Superior temporal gyrus (tissue), 1 donor: Measurements from ENCODE around the gene FAM50A.

Experiments
- DNase-seq: peaks from one replicate; pipeline ENCODE4 v3.0.0-alpha.2; 2016; ENCODE audit errors: extremely low spot score

The FAM50A gene

DNA sequence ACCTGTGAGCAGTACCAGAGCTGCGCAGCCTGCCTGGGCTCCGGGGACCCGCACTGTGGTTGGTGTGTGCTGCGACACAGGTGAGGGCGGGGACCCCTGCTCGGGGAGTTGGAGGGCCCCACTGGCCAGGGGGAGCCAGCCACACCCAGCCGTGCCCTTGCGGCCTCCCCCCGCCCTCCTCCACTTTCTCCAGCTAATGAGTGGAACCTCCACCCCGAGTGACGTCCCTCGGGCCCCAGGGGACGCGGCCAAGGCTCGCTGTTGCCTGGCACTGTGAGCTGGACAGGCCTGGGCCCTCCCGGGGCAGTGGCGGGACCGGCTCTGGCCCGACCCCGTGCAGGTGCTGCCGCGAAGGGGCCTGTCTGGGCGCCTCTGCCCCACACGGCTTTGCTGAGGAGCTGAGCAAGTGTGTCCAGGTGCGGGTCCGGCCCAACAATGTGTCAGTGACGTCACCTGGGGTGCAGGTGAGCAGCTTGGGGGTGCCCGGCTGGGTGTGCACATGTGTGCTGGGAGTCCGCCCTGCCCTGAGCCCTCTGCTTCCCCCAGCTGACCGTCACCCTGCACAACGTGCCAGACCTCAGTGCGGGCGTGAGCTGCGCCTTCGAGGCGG, 19.8 kb downstream of the FAM50A start:
- DNase-seq = no peak

DNA sequence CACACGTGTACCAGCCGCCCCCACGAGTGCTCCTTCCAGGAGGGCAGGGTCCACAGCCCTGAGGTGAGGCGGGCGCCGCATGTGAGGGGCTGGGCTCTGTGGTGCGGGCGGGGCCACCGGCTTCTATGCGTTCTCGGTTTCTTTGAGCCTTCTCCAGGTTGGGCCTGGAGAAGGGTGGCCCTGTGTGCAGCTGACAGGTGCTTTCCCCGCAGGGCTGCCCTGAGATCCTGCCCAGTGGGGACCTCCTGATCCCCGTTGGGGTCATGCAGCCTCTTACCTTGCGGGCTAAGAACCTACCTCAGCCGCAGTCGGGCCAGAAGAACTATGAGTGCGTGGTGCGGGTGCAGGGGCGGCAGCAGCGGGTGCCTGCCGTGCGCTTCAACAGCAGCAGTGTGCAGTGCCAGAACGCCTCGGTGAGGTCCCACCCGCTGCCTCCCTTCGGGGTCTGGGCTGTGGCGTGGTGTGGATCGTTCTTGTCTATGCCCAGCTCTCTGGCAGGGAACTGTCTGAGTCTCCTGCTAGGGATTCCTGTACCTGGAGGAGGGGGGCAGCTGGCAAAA, 20.9 kb downstream of the FAM50A start:
- no peak for DNase-seq

DNA sequence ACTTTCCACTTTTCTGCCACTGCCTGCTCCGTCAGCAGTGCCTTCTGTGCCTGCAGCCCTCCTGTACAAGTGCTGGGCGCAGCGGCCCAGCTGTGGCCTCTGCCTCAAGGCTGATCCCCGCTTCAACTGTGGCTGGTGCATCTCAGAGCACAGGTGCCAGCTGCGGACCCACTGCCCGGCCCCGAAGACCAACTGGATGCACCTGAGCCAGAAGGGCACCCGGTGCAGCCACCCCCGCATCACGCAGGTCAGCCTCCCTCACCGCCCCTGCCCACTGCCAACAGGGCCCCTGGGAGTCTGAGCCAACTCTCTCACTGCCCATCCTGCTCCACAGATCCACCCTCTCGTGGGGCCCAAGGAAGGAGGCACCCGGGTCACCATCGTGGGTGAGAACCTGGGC, 21.7 kb downstream of the FAM50A start:
- no peak for DNase-seq

DNA sequence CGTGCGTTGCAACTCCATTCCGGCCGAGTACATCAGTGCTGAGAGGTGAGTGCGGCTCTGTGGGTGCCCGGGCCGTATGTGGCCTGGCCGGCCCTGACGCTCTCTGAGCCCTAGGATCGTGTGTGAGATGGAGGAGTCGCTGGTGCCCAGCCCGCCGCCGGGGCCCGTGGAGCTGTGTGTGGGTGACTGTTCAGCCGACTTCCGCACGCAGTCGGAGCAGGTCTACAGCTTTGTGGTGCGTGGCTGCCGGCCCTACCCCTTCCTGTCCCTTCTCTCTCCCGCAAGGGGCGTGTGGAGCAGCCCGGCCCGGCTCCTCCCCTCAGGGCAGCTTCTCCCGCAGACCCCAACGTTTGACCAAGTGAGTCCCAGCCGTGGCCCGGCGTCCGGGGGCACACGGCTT, 22.1 kb downstream of the FAM50A start:
- no peak for DNase-seq

DNA sequence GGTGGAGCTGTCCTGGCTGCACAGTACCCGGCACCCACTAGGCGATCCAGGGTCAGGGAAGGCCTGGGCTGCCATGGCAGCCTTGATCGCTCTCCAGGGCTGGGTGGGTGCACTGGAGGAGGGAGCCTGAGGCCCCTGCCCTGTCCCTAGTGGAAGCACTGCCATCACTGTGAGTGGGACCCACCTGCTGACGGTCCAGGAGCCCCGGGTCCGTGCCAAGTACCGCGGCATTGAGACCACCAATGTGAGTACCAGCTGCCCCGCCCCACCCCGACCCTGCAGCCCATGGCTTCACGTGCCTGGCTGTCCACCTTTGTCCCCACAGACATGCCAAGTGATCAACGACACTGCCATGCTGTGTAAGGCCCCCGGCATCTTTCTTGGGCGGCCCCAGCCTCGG, 23.0 kb downstream of the FAM50A start:
- DNase-seq = no peak

DNA sequence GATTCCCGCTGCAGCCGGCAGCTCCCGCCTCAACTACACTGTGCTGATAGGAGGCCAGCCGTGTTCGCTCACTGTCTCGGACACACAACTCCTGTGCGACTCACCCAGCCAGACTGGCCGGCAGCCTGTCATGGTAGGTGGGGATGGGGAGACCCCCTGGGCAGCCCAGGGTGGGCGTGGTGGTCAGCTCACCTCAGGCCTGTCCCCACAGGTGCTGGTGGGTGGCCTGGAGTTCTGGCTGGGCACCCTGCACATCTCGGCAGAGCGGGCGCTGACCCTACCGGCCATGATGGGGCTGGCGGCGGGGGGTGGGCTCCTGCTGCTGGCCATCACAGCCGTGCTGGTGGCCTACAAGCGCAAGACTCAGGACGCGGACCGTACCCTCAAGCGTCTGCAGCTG, 23.6 kb downstream of the FAM50A start:
- DNase-seq = no peak

DNA sequence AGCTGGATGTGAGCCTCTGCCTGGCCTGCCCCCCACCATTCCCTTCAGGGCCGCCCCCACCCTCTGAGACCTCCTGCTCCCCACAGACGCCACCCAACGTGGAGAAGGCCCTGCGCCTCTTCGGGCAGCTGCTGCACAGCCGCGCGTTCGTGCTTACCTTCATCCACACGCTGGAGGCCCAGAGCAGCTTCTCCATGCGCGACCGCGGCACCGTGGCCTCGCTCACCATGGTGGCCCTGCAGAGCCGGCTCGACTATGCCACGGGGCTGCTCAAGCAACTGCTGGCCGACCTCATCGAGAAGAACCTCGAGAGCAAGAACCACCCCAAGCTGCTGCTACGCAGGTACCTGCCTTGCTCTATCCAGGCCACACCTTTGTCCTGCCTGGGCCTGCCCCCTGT, 24.3 kb downstream of the FAM50A start:
- no peak for DNase-seq

DNA sequence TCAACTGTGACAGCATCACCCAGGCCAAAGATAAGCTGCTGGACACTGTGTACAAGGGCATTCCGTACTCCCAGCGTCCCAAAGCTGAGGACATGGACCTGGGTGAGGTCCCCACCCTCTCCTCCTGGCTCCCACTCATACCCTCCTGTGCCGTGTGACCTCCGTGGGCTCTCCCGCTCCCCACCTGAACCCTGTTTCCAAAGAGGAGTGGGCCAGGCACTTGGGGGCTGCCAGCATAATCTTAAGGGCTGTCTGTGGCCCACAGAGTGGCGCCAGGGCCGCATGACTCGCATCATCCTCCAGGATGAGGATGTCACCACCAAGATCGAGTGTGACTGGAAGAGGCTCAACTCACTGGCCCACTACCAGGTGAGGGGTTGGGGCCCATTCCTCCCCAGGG, 25.2 kb downstream of the FAM50A start:
- no peak for DNase-seq

DNA sequence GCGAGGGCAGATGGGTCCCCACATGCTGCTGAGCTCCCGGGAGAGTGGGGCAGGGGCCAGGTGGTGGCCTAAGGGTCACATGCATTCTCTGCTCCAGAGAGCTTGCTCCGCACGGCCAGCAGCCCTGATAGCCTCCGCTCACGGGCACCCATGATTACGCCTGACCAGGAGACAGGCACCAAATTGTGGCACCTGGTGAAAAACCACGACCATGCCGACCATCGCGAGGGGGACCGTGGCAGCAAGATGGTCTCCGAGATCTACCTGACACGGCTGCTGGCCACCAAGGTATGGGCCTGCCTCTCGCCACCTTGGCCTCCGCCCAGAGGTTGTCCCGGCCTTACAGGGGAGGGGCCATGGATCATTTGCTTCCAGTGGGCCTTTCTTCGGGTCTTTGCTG, 25.9 kb downstream of the FAM50A start:
- no peak for DNase-seq

DNA sequence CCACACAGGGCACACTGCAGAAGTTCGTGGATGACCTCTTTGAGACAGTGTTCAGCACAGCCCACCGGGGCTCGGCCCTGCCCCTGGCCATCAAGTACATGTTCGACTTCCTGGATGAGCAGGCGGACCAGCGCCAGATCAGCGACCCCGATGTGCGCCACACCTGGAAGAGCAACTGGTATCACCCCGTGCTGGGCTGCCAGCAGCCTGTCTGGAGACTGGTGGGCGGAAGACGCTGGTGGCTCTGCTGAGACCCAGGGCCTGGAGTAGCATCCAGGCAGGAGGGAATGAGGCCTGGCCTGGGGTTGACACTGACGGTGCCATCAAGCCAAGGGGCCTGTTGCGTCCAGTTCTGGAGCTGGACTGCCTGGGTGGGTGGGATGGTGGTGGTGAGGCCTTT, 26.5 kb downstream of the FAM50A start:
- no peak for DNase-seq

DNA sequence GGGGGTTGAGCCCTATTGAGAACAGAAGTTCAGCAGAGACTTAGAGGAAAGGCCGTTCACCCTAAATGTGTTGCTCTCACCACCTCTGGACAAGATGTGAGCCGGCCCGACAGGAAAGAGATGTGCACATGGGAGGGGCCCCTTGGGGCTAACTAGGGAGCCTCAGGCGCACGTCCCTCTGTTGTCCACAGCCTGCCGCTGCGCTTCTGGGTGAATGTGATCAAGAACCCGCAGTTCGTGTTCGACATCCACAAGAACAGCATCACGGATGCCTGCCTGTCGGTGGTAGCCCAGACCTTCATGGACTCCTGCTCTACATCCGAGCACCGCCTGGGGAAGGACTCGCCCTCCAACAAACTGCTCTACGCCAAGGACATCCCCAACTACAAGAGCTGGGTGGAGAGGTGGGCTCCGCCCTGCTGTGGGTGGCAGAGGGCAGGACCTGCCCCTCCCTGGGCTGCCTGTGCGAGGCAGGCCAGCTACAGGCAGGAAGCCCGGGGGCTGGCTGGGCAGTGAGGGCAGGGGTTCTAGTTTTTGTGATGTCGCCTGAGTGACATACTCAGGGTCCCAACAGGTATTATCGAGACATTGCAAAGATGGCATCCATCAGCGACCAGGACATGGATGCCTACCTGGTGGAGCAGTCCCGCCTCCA, 27.1 kb downstream of the FAM50A start:
- DNase-seq = no peak

DNA sequence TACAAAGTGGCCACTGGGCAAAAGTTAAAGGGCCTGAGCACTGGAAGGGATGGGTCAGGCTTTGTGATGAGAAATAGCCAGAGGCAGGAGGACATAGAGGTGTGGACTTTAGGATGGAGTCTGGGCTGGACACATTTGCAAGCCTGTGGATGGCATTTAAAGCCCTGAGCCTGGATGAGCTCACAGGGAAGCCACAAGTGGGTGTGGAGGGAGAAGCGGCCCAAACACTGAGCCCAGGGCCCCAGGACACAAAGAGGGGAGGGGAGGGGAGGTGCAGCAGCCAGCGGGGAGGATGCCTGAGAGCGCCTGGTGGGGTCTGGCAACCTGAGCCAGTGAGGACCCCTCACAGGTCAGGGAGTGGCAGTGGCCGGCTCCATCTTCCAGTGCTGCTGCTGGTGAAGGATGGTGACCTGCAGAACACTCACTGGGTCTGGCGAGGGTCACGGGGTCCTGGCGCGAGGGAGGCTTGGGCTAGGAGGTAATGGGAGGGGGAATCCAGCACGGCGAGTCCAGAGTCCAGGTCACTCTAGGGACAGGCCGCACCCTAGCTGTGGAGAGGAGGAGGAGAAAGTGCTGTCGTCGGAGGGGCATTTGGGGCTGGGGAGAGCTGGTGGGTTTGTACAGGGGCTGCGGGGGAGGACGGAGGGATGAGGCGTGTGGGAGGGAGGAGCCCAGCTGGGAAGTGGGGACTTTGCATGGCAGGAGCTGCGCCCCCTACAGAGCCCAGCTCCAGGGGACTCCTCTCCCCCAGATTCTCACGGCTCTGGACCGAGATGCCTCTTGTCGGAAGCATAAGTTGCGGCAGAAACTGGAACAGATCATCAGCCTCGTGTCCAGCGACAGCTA, 28.1 kb downstream of the FAM50A start:
- no peak for DNase-seq

DNA sequence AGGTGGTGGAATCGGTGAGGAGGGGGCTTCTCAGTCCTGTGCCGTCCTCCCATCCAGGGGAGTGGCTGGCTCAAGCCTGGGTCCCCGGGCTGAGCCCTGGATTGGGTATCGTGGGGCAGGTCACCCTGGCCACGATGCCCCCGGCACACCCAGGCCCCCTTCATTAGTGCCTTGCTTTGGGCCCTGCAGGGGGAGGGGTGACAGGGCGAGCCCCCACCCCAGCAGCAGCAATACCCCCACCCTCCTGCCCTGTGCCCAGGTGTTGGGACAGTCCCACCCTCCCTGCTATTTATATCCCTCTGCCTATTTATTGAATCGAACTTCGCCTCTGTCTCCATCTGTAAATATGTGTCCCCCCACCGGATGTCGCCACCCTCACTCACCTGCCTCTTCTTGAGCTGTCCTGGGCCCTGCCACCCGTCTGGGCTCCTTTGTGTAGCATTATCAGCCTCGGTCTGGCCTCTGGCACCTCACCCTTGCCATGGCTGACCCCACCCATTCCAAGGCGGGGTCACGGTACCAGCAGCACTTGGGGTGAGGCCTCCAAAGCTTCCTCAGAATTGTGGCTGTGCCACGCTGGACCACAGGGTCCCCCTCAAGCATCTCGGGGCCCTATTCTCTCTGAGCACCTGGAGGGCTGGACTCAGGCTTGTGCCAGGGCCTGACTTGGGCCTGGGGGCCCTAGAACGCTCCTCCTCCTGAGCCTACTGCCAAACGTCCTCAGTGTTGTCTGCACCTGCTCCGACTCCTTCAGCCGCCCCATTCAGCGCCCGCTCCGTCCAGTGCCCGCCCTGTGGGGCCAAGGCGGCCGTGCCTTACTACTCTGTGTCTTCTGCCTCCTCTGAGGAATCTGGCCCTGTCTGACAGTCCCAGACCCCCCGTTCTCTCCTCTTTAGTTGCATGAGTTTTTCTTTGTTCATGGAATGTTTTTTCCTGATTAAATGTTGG, 29.0 kb downstream of the FAM50A start:
- DNase-seq = no peak

DNA sequence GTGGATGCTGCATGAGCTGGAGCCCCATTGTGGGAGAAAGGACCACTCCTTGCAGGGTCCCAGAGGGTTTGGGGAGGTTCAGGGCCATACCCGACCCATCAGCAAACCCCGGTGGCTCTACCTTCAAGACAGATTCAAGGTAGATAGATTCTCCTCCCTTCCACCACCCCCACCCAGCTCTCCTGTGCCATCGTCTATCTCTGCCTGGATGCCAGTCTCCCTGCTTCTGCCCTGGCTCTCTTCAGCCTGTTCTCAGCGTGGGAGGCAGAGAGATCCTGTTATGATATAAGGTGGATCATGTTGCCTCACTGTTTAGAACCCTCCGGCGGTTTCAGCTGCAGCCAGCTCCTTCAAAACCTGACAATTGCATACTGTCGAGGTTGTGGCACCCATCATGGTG, 29.7 kb downstream of the FAM50A start:
- no peak for DNase-seq

DNA sequence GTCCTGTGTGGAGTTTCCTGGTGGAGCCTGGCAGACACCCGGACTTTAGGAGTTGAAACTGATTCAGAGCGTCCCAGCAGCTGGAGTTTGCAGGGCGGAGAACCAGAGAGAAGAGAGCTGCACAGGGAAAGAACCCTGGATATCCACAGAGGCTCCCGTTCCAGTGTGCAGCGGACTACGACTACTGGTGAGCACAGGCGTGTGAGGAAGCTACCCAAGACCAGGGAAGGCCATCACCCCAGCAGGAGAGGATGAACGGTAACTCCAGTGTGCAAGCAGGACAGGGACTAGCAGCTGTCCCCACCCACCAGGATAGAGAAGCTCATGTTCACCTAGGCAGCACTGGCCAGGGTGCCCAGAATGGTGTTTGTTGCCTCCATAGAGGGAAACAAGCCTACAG, 32.9 kb downstream of the FAM50A start:
- DNase-seq = no peak

DNA sequence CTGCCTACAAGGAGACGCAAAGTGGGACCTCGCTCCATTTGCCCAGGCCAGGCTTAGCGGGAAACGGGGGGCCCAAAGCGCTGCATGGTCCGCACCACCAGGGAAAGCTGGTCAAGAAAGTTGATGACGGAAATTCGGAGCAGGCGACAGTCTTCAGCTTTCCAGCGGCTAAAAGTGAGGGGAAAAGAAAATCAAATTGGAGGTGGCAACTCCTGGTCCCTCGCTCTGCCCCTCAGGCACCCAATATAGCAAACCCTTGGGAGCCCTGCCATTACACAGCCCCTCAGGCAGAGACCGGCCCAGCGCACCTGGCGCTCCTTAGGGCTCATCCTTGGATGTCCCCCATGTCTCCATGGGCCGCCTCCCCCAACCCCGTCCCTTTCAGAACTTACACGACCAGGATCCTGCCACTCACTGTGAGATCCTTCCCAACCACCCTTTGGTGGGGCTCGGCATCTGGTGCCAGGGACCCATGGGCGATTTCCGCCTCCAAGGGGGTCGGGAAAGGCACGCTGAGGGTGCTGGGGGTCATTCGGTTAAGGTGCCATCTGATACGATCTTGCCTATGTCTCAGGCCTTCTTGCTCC, 34.0 kb downstream of the FAM50A start:
- no peak for DNase-seq

DNA sequence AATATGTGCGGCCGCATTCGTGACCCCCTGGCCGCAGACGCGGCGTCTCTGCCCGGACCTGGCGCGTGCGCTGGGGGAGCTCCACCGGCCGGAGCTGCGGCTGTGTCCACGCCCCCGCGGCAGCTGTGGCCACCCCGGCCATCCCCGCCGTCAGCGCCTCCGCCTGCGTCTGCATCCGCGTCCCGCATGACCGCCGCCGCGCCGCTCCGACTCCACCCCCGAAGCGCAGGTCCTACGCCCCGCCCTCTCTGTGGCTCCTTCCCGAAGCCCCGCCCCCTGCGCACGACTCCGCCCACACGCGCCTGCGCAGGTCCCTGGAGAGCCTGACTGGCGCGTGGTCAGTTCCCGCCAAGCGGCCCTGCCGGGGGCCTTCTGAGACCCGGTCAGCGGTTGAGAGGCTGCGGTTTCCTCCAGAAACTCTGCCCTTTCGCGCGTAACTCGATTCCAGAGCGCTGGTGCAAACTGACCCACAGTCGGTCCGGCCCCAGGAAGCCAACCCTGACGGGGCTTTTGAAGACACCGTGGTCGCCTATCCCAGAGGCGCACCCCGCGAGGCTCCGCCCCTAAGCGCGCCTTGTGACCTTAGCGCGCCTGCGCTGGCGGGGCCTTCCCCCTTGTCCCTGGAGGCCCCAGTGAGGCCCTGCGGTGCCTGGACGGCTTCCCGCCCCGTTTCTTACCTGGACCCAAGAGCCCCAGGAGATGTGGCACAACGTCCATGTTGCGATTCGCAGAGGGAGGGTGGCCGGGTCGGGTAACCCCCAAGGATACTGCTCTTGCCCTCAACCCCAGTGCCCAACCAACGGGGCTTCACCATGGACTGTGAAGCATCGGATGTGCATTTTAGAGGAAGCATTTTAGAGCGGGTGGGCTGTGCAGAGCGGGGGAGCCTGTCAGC, 35.0 kb downstream of the FAM50A start, which contains the start of gene LAGE3:
LAGE3 (minus strand) TSS at position 554 of the 895 bp plus-strand sequence; CDS start at position 188, 366 bp downstream.
- peak; percentile 84 for DNase-seq

DNA sequence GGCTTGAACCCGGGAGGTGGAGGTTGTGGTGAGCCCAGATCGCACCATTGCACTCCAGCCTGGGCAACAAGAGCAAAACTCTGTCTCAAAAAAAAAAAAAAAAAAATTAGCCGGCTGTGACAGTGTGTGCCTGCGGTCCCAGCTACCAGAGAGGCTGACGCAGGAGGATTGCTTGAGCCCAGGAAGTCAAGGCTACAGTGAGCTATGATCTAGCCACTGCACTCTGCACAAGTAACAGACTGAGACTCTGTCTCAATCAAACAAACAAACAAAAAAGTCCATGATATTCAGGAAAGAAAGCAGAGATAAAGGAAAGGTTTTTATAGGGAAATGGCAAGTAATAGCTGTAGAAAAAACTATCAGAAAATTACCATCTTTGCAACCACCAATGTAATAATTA, 37.3 kb downstream of the FAM50A start:
- no peak for DNase-seq

DNA sequence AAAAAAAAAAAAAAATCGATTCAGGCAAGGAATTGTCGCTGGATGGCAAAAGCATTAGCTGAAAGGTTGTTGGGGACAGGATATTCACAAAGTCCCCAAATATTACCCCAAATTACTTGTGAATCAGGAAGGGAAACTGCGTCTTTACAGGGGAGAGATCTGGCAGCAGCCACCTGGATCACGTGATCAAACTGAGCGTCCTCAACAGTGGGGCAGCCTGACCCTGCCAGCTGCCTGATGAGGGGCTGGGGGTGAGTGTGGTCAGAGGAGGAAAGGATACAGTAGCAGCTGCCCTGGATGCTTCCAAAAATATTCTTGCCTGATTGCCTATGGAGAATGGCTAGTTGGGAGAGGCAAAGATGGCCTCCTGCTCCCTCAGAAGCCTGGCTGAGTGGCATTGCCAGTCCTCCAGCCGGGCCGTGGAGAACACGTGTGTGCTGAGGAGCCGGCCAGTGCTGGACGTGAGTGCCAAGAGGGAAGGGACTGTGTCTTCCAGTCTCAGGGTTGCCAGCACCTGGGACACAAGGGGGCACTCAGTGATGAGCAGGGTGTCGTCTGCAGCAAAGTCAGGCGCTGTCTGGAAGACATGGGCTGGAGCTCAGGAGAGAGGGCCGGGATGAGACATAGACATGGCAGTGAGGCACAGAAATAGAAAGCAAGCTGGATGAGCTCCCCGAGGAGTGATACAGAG, 38.1 kb downstream of the FAM50A start:
- no peak for DNase-seq
